AG04450 (cell line): ENCODE measurements around the gene B3GALT5. TPM values are rescaled to one million over a fixed set of nuclear protein-coding genes. Genes with fewer than 3 reads are reported as not detected.

Experiments
- CTCF ChIA-PET: fragments of 300-600, 350-600 bp; formaldehyde crosslinking; extraction: SDS; loops from one replicate; lab custom pipeline; 2022; ENCODE audit warnings: antibody characterized with exemption, inconsistent platforms; lab: Charles Lee
- POLR2A ChIA-PET: fragments of 350-600 bp; formaldehyde crosslinking; extraction: SDS; loops from one replicate; lab custom pipeline; 2021; ENCODE audit warnings: antibody characterized with exemption, inconsistent platforms; lab: Yijun Ruan, JAX
- DNase-seq: peaks from one replicate; pipeline ENCODE4 v3.0.0-alpha.2; 2011; ENCODE audit warnings: low read depth, low spot score
- H3K27ac ChIP-seq: one replicate; pipeline ENCODE4 v1.5.1; 2012; ENCODE audit warnings: low read depth, low read length, control low read depth
- H3K27me3 ChIP-seq: one replicate; pipeline ENCODE4 v1.6.0; 2012; ENCODE audit warnings: low read length; ENCODE audit not compliant: control insufficient read depth, insufficient read depth
- H3K4me3 ChIP-seq: 2 replicates; pipeline ENCODE4 v1.5.1; 2011; ENCODE audit warnings: mild to moderate bottlenecking, low read depth, low read length, control low read depth
- H3K9me3 ChIP-seq: 2 replicates; pipeline ENCODE4 v1.5.1; 2012; ENCODE audit warnings: low read length; ENCODE audit not compliant: control insufficient read depth, insufficient read depth
- CTCF ChIP-seq: IDR thresholded peaks from 2 replicates; pipeline ENCODE4 v1.5.1; 2011; ENCODE audit warnings: low read depth, low read length, control low read depth, inconsistent platforms
- polyA plus RNA-seq: library from polyadenylated mRNA; depleted of rRNA; stranded (reverse); fragments of >200 nt; gene quantifications from 2 replicates; pipeline ENCODE4 v1.2.3, GENCODE V29; 2011; rRNA removed

Gene B3GALT5
- polyA plus RNA-seq, 1 experiment = 0.05 TPM

- DNase-seq = no peak
- no peak for TF ChIP-seq CTCF
- Histone ChIP-seq H3K27me3 (no peaks in the 10 kb centered on the region), H3K9me3 (no peaks in the 10 kb centered on the region), H3K27ac (no peak overlapping the region), H3K4me3 (no peak overlapping the region)
- ChIA-PET POLR2A (no interaction called here), CTCF (interaction anchor here (1.7 kb wide), 1 partner anchor 204 kb away, joined by 11 read pairs; no protein-coding TSS in a partner anchor)
These were observed 109.1 kb downstream of the B3GALT5 start for GRCh38 chr21:39721885-39722284.

Other genes starting within 250 kb of the B3GALT5 start
- gene LCA5L, start 167.2 kb upstream of the B3GALT5 start, polyA plus RNA-seq = 0.81 and 1.1 TPM in 2 replicates
- gene SH3BGR, start 161.0 kb upstream of the B3GALT5 start, polyA plus RNA-seq = 0.63 and 2.7 TPM in 2 replicates
- not detected in 2 replicates for gene IGSF5, start 132.2 kb downstream of the B3GALT5 start, polyA plus RNA-seq